ENCODE results near the gene RBMS3. TPM values are rescaled to one million over a fixed set of nuclear protein-coding genes. Genes with fewer than 3 reads are reported as not detected.

Gene RBMS3
- total RNA-seq, 1 experiment from 2014 or later = 8.7 TPM

DNA sequence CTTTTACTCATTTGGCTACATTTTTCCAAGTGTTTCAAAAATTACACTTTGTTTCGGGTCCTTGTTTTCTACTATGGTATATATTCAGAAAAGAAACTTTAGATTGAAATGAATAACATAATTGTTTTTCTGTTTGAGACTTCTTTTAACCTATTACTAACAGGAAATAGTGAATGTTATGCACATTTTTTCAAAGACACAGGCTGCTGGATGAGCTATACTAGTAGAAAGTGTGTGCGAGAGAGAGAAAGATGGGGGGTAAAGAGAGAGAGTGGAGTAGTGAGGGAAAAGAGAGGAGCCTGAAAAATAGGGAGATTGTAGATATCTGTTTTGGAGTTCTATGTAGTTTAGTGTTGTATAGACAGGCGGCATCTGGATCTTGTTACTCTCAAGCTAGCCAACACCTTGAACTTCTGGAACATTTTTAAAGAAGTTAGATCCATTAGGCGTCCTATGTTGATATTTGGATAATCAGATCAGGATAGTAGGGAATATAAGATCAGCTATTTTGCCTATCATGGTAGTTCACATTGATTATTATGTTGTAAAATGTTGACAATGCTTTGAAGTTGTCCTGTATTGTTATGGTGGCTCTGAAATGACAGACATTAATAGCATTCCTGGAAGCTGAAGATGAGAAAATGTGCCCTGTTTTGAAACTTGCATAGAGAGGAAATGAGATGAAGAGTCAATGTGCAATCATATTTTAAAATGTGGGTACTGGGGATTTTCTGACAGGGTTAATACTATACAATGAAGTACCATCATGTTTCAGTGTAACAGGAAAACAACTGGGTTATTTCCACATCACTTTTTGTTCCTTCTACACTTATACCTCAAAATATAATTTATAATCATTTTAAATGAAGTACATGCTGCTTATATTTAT, 2.6 kb downstream of the RBMS3 start (continued):
- TF ChIP-seq, protein P1, sequence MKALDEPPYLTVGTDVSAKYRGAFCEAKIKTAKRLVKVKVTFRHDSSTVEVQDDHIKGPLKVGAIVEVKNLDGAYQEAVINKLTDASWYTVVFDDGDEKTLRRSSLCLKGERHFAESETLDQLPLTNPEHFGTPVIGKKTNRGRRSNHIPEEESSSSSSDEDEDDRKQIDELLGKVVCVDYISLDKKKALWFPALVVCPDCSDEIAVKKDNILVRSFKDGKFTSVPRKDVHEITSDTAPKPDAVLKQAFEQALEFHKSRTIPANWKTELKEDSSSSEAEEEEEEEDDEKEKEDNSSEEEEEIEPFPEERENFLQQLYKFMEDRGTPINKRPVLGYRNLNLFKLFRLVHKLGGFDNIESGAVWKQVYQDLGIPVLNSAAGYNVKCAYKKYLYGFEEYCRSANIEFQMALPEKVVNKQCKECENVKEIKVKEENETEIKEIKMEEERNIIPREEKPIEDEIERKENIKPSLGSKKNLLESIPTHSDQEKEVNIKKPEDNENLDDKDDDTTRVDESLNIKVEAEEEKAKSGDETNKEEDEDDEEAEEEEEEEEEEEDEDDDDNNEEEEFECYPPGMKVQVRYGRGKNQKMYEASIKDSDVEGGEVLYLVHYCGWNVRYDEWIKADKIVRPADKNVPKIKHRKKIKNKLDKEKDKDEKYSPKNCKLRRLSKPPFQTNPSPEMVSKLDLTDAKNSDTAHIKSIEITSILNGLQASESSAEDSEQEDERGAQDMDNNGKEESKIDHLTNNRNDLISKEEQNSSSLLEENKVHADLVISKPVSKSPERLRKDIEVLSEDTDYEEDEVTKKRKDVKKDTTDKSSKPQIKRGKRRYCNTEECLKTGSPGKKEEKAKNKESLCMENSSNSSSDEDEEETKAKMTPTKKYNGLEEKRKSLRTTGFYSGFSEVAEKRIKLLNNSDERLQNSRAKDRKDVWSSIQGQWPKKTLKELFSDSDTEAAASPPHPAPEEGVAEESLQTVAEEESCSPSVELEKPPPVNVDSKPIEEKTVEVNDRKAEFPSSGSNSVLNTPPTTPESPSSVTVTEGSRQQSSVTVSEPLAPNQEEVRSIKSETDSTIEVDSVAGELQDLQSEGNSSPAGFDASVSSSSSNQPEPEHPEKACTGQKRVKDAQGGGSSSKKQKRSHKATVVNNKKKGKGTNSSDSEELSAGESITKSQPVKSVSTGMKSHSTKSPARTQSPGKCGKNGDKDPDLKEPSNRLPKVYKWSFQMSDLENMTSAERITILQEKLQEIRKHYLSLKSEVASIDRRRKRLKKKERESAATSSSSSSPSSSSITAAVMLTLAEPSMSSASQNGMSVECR (CRISPR knock-in tag; IDR thresholded peaks at IDR 0.05; ENCODE audit: borderline replicate concordance) = no peak
- TF ChIP-seq, protein P2, sequence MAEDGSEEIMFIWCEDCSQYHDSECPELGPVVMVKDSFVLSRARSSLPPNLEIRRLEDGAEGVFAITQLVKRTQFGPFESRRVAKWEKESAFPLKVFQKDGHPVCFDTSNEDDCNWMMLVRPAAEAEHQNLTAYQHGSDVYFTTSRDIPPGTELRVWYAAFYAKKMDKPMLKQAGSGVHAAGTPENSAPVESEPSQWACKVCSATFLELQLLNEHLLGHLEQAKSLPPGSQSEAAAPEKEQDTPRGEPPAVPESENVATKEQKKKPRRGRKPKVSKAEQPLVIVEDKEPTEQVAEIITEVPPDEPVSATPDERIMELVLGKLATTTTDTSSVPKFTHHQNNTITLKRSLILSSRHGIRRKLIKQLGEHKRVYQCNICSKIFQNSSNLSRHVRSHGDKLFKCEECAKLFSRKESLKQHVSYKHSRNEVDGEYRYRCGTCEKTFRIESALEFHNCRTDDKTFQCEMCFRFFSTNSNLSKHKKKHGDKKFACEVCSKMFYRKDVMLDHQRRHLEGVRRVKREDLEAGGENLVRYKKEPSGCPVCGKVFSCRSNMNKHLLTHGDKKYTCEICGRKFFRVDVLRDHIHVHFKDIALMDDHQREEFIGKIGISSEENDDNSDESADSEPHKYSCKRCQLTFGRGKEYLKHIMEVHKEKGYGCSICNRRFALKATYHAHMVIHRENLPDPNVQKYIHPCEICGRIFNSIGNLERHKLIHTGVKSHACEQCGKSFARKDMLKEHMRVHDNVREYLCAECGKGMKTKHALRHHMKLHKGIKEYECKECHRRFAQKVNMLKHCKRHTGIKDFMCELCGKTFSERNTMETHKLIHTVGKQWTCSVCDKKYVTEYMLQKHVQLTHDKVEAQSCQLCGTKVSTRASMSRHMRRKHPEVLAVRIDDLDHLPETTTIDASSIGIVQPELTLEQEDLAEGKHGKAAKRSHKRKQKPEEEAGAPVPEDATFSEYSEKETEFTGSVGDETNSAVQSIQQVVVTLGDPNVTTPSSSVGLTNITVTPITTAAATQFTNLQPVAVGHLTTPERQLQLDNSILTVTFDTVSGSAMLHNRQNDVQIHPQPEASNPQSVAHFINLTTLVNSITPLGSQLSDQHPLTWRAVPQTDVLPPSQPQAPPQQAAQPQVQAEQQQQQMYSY (CRISPR knock-in tag; IDR thresholded peaks at IDR 0.05) = no peak

DNA sequence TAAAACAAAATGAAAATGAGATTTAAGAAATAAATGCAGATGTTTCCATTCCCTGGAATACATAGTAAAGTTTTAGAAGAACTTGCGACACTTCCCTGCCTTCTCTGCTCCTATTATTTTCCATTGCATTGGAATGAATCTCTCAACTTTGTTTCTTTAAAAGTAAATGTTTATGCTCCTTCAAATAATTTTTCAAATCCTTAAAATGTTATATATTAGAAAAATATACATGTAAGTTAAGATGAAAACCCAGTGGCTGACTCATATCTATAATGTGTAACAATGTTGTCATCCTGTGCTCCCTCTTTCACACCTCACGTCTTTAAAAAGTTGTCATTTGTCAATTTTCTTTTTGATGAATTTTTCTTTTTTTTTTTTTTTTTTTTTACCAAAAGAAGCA, 3.6 kb downstream of the RBMS3 start:
- POLR2A ChIA-PET = no interaction called here
- DNase-seq (ENCODE audit: low spot score) (no peak), ATAC-seq (no peak)
- Mint-ChIP-seq H3K9me3 (no peaks in the 10 kb centered on the region), H3K4me1 (peaks cover 83% of the 10 kb centered on the region), H3K4me3 (no peak overlapping the region), H3K27me3 (ENCODE audit: low read depth) (no peaks in the 10 kb centered on the region), H3K36me3 (no peaks in the 10 kb centered on the region), H3K27ac (no peak overlapping the region)
- TF ChIP-seq, protein P3, sequence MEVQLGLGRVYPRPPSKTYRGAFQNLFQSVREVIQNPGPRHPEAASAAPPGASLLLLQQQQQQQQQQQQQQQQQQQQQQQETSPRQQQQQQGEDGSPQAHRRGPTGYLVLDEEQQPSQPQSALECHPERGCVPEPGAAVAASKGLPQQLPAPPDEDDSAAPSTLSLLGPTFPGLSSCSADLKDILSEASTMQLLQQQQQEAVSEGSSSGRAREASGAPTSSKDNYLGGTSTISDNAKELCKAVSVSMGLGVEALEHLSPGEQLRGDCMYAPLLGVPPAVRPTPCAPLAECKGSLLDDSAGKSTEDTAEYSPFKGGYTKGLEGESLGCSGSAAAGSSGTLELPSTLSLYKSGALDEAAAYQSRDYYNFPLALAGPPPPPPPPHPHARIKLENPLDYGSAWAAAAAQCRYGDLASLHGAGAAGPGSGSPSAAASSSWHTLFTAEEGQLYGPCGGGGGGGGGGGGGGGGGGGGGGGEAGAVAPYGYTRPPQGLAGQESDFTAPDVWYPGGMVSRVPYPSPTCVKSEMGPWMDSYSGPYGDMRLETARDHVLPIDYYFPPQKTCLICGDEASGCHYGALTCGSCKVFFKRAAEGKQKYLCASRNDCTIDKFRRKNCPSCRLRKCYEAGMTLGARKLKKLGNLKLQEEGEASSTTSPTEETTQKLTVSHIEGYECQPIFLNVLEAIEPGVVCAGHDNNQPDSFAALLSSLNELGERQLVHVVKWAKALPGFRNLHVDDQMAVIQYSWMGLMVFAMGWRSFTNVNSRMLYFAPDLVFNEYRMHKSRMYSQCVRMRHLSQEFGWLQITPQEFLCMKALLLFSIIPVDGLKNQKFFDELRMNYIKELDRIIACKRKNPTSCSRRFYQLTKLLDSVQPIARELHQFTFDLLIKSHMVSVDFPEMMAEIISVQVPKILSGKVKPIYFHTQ (CRISPR knock-in tag; IDR thresholded peaks at IDR 0.05) = no peak
- TF ChIP-seq, protein P4, sequence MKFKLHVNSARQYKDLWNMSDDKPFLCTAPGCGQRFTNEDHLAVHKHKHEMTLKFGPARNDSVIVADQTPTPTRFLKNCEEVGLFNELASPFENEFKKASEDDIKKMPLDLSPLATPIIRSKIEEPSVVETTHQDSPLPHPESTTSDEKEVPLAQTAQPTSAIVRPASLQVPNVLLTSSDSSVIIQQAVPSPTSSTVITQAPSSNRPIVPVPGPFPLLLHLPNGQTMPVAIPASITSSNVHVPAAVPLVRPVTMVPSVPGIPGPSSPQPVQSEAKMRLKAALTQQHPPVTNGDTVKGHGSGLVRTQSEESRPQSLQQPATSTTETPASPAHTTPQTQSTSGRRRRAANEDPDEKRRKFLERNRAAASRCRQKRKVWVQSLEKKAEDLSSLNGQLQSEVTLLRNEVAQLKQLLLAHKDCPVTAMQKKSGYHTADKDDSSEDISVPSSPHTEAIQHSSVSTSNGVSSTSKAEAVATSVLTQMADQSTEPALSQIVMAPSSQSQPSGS (CRISPR knock-in tag; IDR thresholded peaks at IDR 0.05; ENCODE audit: borderline replicate concordance, low read depth) = no peak
- TF ChIP-seq RELA (CRISPR knock-in tag; IDR thresholded peaks at IDR 0.05; ENCODE audit: borderline replicate concordance) (no peak), NFATC4 (CRISPR knock-in tag; IDR thresholded peaks at IDR 0.05) (no peak), GABPB1 (CRISPR knock-in tag; IDR thresholded peaks at IDR 0.05) (no peak), TEAD1 (CRISPR knock-in tag; IDR thresholded peaks at IDR 0.05) (no peak)
- TF ChIP-seq, protein P5, sequence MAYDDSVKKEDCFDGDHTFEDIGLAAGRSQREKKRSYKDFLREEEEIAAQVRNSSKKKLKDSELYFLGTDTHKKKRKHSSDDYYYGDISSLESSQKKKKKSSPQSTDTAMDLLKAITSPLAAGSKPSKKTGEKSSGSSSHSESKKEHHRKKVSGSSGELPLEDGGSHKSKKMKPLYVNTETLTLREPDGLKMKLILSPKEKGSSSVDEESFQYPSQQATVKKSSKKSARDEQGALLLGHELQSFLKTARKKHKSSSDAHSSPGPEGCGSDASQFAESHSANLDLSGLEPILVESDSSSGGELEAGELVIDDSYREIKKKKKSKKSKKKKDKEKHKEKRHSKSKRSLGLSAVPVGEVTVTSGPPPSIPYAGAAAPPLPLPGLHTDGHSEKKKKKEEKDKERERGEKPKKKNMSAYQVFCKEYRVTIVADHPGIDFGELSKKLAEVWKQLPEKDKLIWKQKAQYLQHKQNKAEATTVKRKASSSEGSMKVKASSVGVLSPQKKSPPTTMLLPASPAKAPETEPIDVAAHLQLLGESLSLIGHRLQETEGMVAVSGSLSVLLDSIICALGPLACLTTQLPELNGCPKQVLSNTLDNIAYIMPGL (CRISPR knock-in tag; IDR thresholded peaks at IDR 0.05) = no peak
- TF ChIP-seq, protein P6, sequence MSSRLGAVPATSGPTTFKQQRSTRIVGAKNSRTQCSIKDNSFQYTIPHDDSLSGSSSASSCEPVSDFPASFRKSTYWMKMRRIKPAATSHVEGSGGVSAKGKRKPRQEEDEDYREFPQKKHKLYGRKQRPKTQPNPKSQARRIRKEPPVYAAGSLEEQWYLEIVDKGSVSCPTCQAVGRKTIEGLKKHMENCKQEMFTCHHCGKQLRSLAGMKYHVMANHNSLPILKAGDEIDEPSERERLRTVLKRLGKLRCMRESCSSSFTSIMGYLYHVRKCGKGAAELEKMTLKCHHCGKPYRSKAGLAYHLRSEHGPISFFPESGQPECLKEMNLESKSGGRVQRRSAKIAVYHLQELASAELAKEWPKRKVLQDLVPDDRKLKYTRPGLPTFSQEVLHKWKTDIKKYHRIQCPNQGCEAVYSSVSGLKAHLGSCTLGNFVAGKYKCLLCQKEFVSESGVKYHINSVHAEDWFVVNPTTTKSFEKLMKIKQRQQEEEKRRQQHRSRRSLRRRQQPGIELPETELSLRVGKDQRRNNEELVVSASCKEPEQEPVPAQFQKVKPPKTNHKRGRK (CRISPR knock-in tag; IDR thresholded peaks at IDR 0.05; ENCODE audit: borderline replicate concordance) = no peak
- TF ChIP-seq, protein P7, sequence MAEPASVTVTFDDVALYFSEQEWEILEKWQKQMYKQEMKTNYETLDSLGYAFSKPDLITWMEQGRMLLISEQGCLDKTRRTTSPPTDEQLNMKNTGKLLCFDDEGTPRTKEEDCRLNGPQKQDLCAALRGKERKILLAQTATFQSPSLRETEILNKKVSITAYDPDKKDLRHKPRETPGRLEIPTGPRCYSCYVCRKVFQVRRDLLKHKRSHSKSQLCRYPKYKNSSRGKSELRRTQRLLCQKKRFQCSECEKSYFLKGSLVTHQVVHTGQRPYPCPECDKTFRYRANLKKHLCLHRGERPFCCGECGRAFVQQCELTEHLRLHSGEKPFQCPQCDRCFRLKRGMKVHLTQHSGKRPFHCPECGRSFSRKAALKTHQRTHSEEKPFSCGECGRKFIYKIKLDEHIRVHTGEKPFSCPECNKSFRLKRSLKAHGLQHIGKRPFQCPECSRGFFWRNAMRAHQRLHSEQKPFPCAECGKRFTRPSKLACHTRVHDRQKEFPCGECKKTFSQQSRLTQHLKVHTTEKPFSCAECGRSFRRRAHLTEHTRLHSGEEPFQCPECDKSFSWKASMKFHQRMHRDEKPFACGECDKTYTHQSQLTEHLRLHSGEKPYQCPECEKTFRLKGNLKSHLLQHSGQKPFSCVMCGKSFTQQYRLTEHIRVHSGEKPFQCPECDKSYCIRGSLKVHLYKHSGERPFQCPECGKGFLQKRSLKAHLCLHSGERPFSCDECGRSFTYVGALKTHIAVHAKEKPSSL (CRISPR knock-in tag; conservative IDR thresholded peaks at IDR 0.05) = no peak
- CTCF ChIA-PET = no interaction called here

All from WTC11 (cell line).